Mammary epithelial cell (primary cell): Measurements from ENCODE around the gene DNAJC13.

ENCODE experiments used
- EZH2 ChIP-seq: IDR thresholded peaks from 2 replicates; pipeline ENCODE4 v1.6.1; 2012; ENCODE audit warnings: low read length, inconsistent platforms, borderline replicate concordance
- TF ChIP-seq, protein P1 (sequence below), 2 donors: IDR thresholded peaks in 1 of 2; conservative IDR thresholded peaks in 1 of 2; 2 replicates each; pipeline ENCODE4 v1.5.1; 2011 to 2012; ENCODE audit warnings: inconsistent platforms in 2 of 2, low read length in 2 of 2, mild to moderate bottlenecking in 2 of 2, control low read depth in 1 of 2, low read depth in 1 of 2; ENCODE audit not compliant: insufficient read depth in 1 of 2; ENCODE audit errors: extremely low read depth in 1 of 2

DNA sequence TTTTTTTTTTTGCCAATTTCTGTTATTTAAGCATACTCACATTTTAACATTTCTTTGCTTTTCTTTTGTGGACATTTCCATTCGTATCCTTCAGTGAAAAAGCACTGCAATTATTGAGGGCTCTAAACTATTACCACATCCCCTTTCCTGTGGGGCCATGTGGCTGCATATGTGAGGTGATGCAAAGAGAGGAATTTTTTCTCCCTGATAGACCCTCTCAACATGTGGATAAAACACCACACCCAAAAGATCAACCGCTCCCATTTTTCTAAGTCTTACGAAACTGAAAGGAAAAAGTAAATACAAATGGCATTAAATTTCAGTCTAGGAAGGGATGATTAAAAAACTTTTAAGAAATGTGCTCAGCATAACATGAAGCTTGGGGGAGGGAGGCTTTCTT lies 68.8 kb downstream of the DNAJC13 start:
- TF ChIP-seq, protein P1, sequence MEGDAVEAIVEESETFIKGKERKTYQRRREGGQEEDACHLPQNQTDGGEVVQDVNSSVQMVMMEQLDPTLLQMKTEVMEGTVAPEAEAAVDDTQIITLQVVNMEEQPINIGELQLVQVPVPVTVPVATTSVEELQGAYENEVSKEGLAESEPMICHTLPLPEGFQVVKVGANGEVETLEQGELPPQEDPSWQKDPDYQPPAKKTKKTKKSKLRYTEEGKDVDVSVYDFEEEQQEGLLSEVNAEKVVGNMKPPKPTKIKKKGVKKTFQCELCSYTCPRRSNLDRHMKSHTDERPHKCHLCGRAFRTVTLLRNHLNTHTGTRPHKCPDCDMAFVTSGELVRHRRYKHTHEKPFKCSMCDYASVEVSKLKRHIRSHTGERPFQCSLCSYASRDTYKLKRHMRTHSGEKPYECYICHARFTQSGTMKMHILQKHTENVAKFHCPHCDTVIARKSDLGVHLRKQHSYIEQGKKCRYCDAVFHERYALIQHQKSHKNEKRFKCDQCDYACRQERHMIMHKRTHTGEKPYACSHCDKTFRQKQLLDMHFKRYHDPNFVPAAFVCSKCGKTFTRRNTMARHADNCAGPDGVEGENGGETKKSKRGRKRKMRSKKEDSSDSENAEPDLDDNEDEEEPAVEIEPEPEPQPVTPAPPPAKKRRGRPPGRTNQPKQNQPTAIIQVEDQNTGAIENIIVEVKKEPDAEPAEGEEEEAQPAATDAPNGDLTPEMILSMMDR (conservative IDR thresholded peaks at IDR 0.05 in 1 of 2, IDR thresholded peaks at IDR 0.05 in 1 of 2; ENCODE audit: extremely low read depth in 1 of 2, insufficient read depth in 1 of 2, low read depth in 1 of 2, low read length in 2 of 2), result no peak
- no peak for TF ChIP-seq EZH2
